Testis (tissue), 2 donors: ENCODE results near the gene BCAT1.

Experiments
- POLR2A ChIP-seq: fragments of 450-650 bp; IDR thresholded peaks from one replicate; pipeline ENCODE4 v1.6.1; 2017; ENCODE audit warnings: antibody characterized with exemption, mild to moderate bottlenecking, moderate library complexity
- TF ChIP-seq, protein P1 (sequence below), 3 experiments: fragments of 450-650 bp in 2 of 3; fragments of 200-600 bp in 1 of 3; sonication (generic) in 1 of 3; IDR thresholded peaks; one replicate each; pipeline ENCODE4 v1.5.1; 2016 to 2019; ENCODE audit warnings: antibody characterized with exemption in 3 of 3, mild to moderate bottlenecking in 2 of 3, moderate library complexity in 1 of 3

DNA sequence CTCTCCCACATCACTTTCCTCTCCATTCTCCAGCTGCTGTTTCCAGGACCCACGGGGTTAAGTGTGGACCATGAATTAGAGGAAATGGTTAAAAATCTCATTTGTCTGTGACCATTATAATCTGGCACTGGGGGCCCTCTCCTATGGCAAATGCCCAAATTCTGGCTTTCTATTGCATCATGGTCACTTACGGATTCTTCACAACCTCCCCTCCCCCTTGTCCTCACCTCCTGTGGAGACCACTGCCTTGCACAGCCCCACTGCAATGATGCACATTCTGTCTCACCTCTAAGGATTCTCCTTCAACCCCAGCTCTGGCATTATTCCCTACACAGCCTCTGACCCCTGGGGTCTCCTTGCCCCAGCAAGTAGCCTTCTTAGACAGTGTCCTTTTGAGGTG, 18.9 kb downstream of the BCAT1 start:
- TF ChIP-seq, protein P1, sequence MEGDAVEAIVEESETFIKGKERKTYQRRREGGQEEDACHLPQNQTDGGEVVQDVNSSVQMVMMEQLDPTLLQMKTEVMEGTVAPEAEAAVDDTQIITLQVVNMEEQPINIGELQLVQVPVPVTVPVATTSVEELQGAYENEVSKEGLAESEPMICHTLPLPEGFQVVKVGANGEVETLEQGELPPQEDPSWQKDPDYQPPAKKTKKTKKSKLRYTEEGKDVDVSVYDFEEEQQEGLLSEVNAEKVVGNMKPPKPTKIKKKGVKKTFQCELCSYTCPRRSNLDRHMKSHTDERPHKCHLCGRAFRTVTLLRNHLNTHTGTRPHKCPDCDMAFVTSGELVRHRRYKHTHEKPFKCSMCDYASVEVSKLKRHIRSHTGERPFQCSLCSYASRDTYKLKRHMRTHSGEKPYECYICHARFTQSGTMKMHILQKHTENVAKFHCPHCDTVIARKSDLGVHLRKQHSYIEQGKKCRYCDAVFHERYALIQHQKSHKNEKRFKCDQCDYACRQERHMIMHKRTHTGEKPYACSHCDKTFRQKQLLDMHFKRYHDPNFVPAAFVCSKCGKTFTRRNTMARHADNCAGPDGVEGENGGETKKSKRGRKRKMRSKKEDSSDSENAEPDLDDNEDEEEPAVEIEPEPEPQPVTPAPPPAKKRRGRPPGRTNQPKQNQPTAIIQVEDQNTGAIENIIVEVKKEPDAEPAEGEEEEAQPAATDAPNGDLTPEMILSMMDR (IDR thresholded peaks at IDR 0.05) = no peak
- no peak for TF ChIP-seq POLR2A
